Hepatocyte (in vitro differentiated cells): ENCODE measurements around the gene PSME4.

Experiments
- CTCF ChIP-seq: fragments of 200-600 bp; sonication (generic); IDR thresholded peaks from 2 replicates; pipeline ENCODE4 v1.5.1; 2016; ENCODE audit warnings: antibody characterized with exemption, mild to moderate bottlenecking; ENCODE audit not compliant: poor library complexity
- EZH2 ChIP-seq: fragments of 200-600 bp; sonication (generic); IDR thresholded peaks from 2 replicates; pipeline ENCODE4 v1.6.1; 2016; ENCODE audit warnings: antibody characterized with exemption, mild to moderate bottlenecking, borderline replicate concordance
- EZH2phosphoT487 ChIP-seq: fragments of 200-600 bp; sonication (generic); IDR thresholded peaks from one replicate; pipeline ENCODE4 v1.6.1; 2018; ENCODE audit warnings: antibody characterized with exemption, mild to moderate bottlenecking, low read depth, moderate library complexity; ENCODE audit not compliant: unreplicated experiment, severe bottlenecking

GRCh38 chr2:53994818-53995808 is 24.3 kb upstream of the PSME4 start:
- no peak for TF ChIP-seq CTCF
- TF ChIP-seq EZH2 = no peak
- TF ChIP-seq EZH2phosphoT487 = no peak
